BJ (cell line): ENCODE measurements around the gene ATF7IP. TPM values are rescaled to one million over a fixed set of nuclear protein-coding genes. Genes with fewer than 3 reads are reported as not detected.

Experiments
- CTCF ChIA-PET: fragments of 350-600 bp; formaldehyde crosslinking; extraction: SDS; loops from one replicate; lab custom pipeline; 2021; ENCODE audit warnings: antibody characterized with exemption, inconsistent platforms; lab: Yijun Ruan, JAX
- POLR2A ChIA-PET: fragments of 300-600 bp; sonication (Branson Sonifier 250); formaldehyde crosslinking; extraction: SDS; loops from one replicate; lab custom pipeline; 2021; ENCODE audit warnings: antibody characterized with exemption; lab: Charles Lee
- DNase-seq: peaks from one replicate; pipeline ENCODE4 v3.0.0-alpha.2; 2011; ENCODE audit warnings: low read depth
- H3K27me3 ChIP-seq: 2 replicates; pipeline ENCODE4 v1.6.0; 2011; ENCODE audit warnings: low read length; ENCODE audit not compliant: control insufficient read depth, insufficient read depth
- H3K36me3 ChIP-seq: 2 replicates; pipeline ENCODE4 v1.5.1; 2011; ENCODE audit warnings: low read length; ENCODE audit not compliant: control insufficient read depth, insufficient read depth
- H3K4me3 ChIP-seq: 2 replicates; pipeline ENCODE4 v1.5.1; 2011; ENCODE audit warnings: low read depth, mild to moderate bottlenecking, control low read depth, low read length
- CTCF ChIP-seq: IDR thresholded peaks from 2 replicates; pipeline ENCODE4 v1.5.1; 2011; ENCODE audit warnings: low read depth, mild to moderate bottlenecking, control low read depth, inconsistent platforms, low read length, moderate library complexity; ENCODE audit not compliant: insufficient read depth
- polyA plus RNA-seq: library from polyadenylated mRNA; depleted of rRNA; stranded (reverse); fragments of >200 nt; gene quantifications from 2 replicates; pipeline ENCODE4 v1.2.3, GENCODE V29; 2011

The ATF7IP gene
- polyA plus RNA-seq, 1 experiment: 8.1 TPM

GRCh38 chr12:14452865-14453264 is 87.4 kb downstream of the ATF7IP start:
- CTCF ChIA-PET: interaction anchor here (0.7 to 1.5 kb wide), 2 partner anchors 35 to 254 kb away, joined by 3 to 11 read pairs; no protein-coding TSS in a partner anchor
- TF ChIP-seq CTCF: no peak
- POLR2A ChIA-PET: no interaction called here

GRCh38 chr12:14454098-14454907 is 88.8 kb downstream of the ATF7IP start:
- Histone ChIP-seq H3K27me3 (no peaks in the 10 kb centered on the region), H3K4me3 (no peak overlapping the region), H3K36me3 (peaks cover 3% of the 10 kb centered on the region; the same call in 1 of the 2 replicates)
- TF ChIP-seq CTCF: peak; percentile 48
- DNase-seq: no peak
- ChIA-PET POLR2A (no interaction called here), CTCF (interaction anchor here (0.6 to 1.5 kb wide), 11 partner anchors 9 to 217 kb away, joined by 3 to 11 read pairs (median 4); no protein-coding TSS in a partner anchor)

More at GRCh38 chr12:14452865-14453264, 87.4 kb downstream of the ATF7IP start:
- Histone ChIP-seq H3K27me3 (no peaks in the 10 kb centered on the region), H3K4me3 (no peak overlapping the region), H3K36me3 (peaks cover 1% of the 10 kb centered on the region; the same call in 1 of the 2 replicates)
- no peak for DNase-seq

- no peak for DNase-seq
- ChIA-PET POLR2A (no interaction called here), CTCF (no interaction called here)
- Histone ChIP-seq H3K4me3 (no peak overlapping the region), H3K27me3 (no peaks in the 10 kb centered on the region), H3K36me3 (peaks cover 5% of the 10 kb centered on the region)
- TF ChIP-seq CTCF: no peak
Measured at GRCh38 chr12:14460212-14460841, 94.8 kb downstream of the ATF7IP start.

GRCh38 chr12:14471497-14471896 is 106.0 kb downstream of the ATF7IP start:
- H3K27me3 ChIP-seq: no peaks in the 10 kb centered on the region
- DNase-seq: no peak
- peaks cover 9% of the 10 kb centered on the region for H3K36me3 ChIP-seq
- no peak overlapping the region for H3K4me3 ChIP-seq
- no peak for TF ChIP-seq CTCF
- ChIA-PET POLR2A (no interaction called here), CTCF (no interaction called here)

- POLR2A ChIA-PET: no interaction called here
- peaks cover 7% of the 10 kb centered on the region for H3K36me3 ChIP-seq
Measured at GRCh38 chr12:14473707-14474287, 108.3 kb downstream of the ATF7IP start.

More at GRCh38 chr12:14473707-14474287, 108.3 kb downstream of the ATF7IP start:
- CTCF ChIA-PET: interaction anchor here (0.6 to 1.3 kb wide), 3 partner anchors 56 to 236 kb away, joined by 3 to 4 read pairs (median 3); no protein-coding TSS in a partner anchor
- Histone ChIP-seq H3K27me3 (no peaks in the 10 kb centered on the region), H3K4me3 (no peak overlapping the region)
- no peak for DNase-seq
- no peak for TF ChIP-seq CTCF
